Right lobe of liver (tissue), 6 donors: ENCODE data around the gene FAM98B. TPM values are rescaled to one million over a fixed set of nuclear protein-coding genes. Genes with fewer than 3 reads are reported as not detected.

ENCODE experiments used
- ATAC-seq, 4 donors: fragments of 200-7000 bp; cut with Tn5 transposase; one replicate each; pipeline ENCODE4 v1.9.1; 2020; ENCODE audit warnings: mild to moderate bottlenecking in 4 of 4, moderate library complexity in 4 of 4
- DNase-seq, 3 donors: peaks; one replicate each; pipeline ENCODE4 v3.0.0-alpha.2; 2020
- H3K27ac ChIP-seq, 3 donors: fragments of 200-600 bp; one replicate each; pipeline ENCODE4 v1.8.0; 2022
- H3K27me3 ChIP-seq, 2 donors: fragments of 200-600 bp; one replicate each; pipeline ENCODE4 v1.8.0; 2022
- H3K36me3 ChIP-seq, 4 donors: fragments of 200-600 bp; sonication (generic) in 1 of 4; one replicate each; pipeline versions ENCODE4 v1.5.1 to v1.8.0; 2017 to 2022; ENCODE audit warnings: control low read depth in 1 of 4
- H3K4me1 ChIP-seq, 4 donors: fragments of 200-600 bp; sonication (generic) in 1 of 4; one replicate each; pipeline versions ENCODE4 v1.5.1 to v1.8.0; 2017 to 2022; ENCODE audit warnings: control low read depth in 1 of 4
- H3K4me3 ChIP-seq, 3 donors: fragments of 200-600 bp; one replicate each; pipeline ENCODE4 v1.8.0; 2022
- H3K9me3 ChIP-seq, 4 donors: fragments of 200-600 bp; sonication (generic) in 1 of 4; one replicate each; pipeline versions ENCODE4 v1.5.1 to v1.8.0; 2017 to 2022; ENCODE audit warnings: control low read depth in 1 of 4
- POLR2A ChIP-seq: fragments of 450-650 bp; IDR thresholded peaks from one replicate; pipeline ENCODE4 v1.6.1; 2017; ENCODE audit warnings: antibody characterized with exemption, mild to moderate bottlenecking
- WGBS: methylation state at CpG from one replicate; pipeline ENCODE4 v1.1.6; 2018; ENCODE audit warnings: low coverage, low lambda C conversion rate; ENCODE audit not compliant: insufficient coverage; ENCODE audit errors: missing lambda C conversion rate; 5-methylcytosine and 5-hydroxymethylcytosine counted together
- intact Hi-C, 2 donors: fragments of 100-400 bp; cut with DNase I; formaldehyde crosslinking; loops; one replicate each; pipeline versions ENCODE4 v1.11.2 to v1.14.1; 2022
- total RNA-seq, 6 experiments: library from RNA; depleted of rRNA in 2 of 6; stranded (reverse); fragments of >200 nt in 2 of 6; fragmentation: NEBNext Ultra II Directional in 3 of 6; extraction: Animal tissue kit (Norgen Biotek cat#: 25700) in 3 of 6; gene quantifications; one replicate each; pipeline versions ENCODE4 v1.1.0 to v1.2.4, GENCODE V29; 2016 to 2023
- TF ChIP-seq, protein P1 (sequence below), 4 donors: fragments of 200-600 bp in 3 of 4; fragments of 450-650 bp in 1 of 4; IDR thresholded peaks; one replicate each; pipeline versions ENCODE4 v1.5.1 to v1.8.0; 2016 to 2022; ENCODE audit warnings: antibody characterized with exemption in 4 of 4, mild to moderate bottlenecking in 2 of 4
- donor health status: DM: no; HTN: yes; CAD: no.
- donor health status: DM: no; HTN: no; CAD: no.
- donor health status: DM: no; HTN: no; CAD: no.
- donor health status: DM: no; HTN: yes; CAD: no.
- donor health status: DM: no; HTN: yes; CAD: no.

FAM98B gene
- total RNA-seq, 6 experiments from 2014 or later, result 2.6 to 7.6 (median 5.5) TPM

DNA sequence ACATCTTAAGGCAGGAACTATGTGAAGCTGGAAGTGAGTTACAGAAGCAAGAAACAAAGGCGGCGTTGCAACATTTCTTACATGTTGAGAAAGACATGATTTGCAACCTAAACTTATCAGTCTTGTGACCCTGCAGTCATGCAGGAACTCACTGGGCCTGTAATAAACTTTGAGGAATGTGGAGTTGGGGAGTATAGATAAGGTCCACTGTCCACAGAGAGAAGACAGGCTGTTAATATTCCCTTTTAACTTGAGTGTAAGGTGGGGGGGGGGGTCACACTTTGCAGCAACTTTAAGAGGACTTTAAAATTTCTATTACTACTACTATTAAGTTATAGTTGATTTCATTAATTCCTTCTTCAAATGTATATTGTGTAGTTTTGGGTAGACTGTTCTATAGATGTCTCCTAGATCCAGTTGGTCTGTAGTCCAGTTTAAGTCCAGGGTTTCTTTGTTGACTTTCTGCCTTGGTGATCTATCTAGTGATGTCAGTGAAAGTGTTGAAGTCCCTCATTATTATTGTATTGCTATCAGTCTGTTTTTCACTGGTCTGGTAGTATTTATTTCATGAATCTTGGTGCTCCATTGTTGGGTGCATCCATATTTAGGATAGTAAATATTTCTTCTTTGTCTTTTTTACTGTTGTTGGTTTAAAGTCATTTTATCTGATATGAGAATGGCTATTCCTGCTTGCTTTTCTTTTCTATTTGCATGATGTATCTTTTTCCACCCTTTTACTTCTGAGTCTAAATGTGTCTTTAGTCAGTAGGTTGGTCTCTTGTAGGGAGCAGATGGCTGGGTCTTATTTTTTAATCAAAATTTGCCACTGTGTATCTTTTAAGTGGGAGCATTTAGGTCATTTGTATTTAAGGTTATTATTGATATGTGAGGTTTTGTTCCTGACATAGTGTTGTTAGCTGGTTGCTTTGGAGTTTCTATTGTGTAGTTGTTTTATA lies 15.6 kb upstream of the FAM98B start:
- intact Hi-C loops, result no loop called here
- ATAC-seq (no peak), DNase-seq (no peak)
- Histone ChIP-seq H3K27me3 (no peaks in the 10 kb centered on the region), H3K36me3 (no peaks in the 10 kb centered on the region), H3K27ac (no peak overlapping the region), H3K9me3 (no peaks in the 10 kb centered on the region), H3K4me3 (no peak overlapping the region), H3K4me1 (peaks cover 0 to 3% (median 0%) of the 10 kb centered on the region in 4 donors)
- WGBS, result 56% methylated on average over 2 of the region's 2 CpGs
- no peak for TF ChIP-seq POLR2A
- TF ChIP-seq, protein P1, sequence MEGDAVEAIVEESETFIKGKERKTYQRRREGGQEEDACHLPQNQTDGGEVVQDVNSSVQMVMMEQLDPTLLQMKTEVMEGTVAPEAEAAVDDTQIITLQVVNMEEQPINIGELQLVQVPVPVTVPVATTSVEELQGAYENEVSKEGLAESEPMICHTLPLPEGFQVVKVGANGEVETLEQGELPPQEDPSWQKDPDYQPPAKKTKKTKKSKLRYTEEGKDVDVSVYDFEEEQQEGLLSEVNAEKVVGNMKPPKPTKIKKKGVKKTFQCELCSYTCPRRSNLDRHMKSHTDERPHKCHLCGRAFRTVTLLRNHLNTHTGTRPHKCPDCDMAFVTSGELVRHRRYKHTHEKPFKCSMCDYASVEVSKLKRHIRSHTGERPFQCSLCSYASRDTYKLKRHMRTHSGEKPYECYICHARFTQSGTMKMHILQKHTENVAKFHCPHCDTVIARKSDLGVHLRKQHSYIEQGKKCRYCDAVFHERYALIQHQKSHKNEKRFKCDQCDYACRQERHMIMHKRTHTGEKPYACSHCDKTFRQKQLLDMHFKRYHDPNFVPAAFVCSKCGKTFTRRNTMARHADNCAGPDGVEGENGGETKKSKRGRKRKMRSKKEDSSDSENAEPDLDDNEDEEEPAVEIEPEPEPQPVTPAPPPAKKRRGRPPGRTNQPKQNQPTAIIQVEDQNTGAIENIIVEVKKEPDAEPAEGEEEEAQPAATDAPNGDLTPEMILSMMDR (IDR thresholded peaks at IDR 0.05), result no peak

DNA sequence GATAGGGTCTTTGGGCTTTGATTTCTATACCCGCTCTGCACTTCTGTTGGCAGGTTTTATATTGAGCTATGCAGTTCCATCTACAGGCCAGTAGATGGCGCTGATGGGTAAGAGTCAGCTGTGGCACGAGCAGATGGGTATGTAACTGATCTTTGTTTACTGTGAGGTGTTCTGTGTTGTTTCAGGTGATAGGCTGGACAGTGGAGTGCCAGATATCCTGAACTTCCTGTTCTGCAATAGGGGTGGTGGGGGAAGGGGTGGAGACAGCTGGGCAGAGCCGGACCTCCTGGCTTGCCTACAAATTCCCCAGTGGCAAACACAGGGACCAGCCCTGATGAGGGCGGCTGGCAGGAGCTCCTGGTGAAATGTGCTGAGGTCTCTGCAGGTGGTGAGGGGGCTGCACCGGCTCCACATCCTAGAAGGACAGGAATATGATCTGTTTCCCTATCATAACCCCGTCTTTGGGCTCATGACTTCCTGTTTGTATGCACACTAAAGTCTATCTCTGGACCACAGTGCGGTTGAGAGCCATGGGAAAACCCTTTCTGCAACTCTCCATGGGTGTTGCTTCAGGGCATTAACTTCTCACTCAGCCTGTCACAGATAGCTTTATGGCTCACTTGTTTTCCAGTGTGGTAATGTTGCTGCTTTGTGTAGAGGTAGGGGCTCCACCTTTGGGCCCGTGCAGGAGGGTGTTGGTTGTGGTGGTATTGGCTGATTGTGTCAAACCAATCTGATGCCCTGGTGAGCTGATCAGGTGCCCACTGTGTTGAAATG lies 13.4 kb upstream of the FAM98B start:
- Histone ChIP-seq H3K27ac (no peak overlapping the region), H3K36me3 (no peaks in the 10 kb centered on the region), H3K4me3 (no peak overlapping the region), H3K9me3 (no peaks in the 10 kb centered on the region), H3K27me3 (no peaks in the 10 kb centered on the region), H3K4me1 (peaks cover 0 to 3% (median 0%) of the 10 kb centered on the region in 4 donors)
- intact Hi-C loops, result loop anchor here in 1 of 2 donors (10.0 kb wide), 1 partner anchor 234 kb away; no protein-coding TSS in a partner anchor
- TF ChIP-seq, protein P1 (IDR thresholded peaks at IDR 0.05), result peak; percentile 92 to 94 (median 92)
- TF ChIP-seq POLR2A, result no peak
- ATAC-seq (peak; percentile 97 to 99 (median 98)), DNase-seq (peak in 2 of 3 donors; percentile 36 to 55)
- WGBS, result 0% methylated on average over 4 of the region's 9 CpGs

DNA sequence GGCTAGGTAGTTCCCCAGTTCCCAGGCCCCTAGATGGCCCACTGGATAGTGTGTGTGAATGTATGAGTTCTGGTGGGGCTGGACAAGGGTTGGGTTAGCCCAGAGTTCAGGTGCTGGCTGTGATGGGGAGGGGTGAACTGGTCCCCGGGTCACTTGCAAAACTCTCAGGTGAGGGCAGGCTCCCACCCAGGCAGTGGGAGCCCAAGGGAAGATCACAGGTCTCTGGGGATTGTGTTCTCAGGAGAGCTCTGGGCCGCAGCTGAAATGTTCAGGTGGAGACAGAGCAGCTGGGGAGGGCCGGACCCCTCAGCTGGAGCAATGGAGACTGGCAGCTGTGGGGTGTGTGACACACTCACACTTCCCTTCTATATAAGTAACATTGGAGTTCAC lies 12.8 kb upstream of the FAM98B start:
- 70% methylated on average over 2 of the region's 3 CpGs for WGBS
- ATAC-seq, result no peak
- intact Hi-C loops, result loop anchor here in 1 of 2 donors (10.0 kb wide), 1 partner anchor 234 kb away; no protein-coding TSS in a partner anchor

DNA sequence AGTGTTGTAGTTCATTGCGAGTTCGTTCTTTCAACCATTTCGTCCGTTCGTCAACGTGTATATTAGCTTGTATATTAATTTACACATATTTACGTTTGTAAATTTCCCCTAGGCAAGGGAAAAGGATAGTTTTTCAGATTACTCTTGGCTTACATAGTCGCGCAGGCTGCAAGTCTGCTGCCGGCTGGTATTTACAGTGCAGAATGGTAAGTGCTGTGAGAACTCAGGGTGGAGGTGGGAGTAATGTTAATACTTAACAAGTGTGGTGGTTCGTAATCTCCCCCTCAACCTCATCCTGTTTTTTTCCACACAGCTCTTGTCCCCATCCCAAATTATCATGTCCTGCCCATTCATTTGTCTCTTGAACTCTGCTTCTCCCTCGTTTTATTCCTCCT lies 766 bp downstream of the FAM98B start:
- Histone ChIP-seq H3K4me1 (peaks cover 0 to 13% (median 8%) of the 10 kb centered on the region in 4 donors), H3K9me3 (no peaks in the 10 kb centered on the region), H3K27me3 (no peaks in the 10 kb centered on the region), H3K4me3 (peak overlapping the region; percentile 80 to 81 (median 80)), H3K27ac (peak overlapping the region; percentile 82 to 92 (median 87)), H3K36me3 (no peaks in the 10 kb centered on the region)
- no peak for TF ChIP-seq POLR2A
- TF ChIP-seq, protein P1 (IDR thresholded peaks at IDR 0.05), result no peak
- intact Hi-C loops, result no loop called here
- peak in 3 of 4 donors; percentile 17 to 20 (median 20) for ATAC-seq
- under 1% methylated on average over 12 of the region's 12 CpGs for WGBS
- DNase-seq, result no peak

More for the DNA sequence above, 12.8 kb upstream of the FAM98B start:
- Histone ChIP-seq H3K27me3 (no peaks in the 10 kb centered on the region), H3K4me3 (no peak overlapping the region), H3K27ac (no peak overlapping the region), H3K9me3 (no peaks in the 10 kb centered on the region), H3K36me3 (no peaks in the 10 kb centered on the region), H3K4me1 (peaks cover 0 to 3% (median 0%) of the 10 kb centered on the region in 4 donors)
- no peak for DNase-seq
- TF ChIP-seq POLR2A, result no peak
- TF ChIP-seq, protein P1 (IDR thresholded peaks at IDR 0.05), result no peak
